ENCODE measurements around the gene TMEM215.

GRCh38 chr9:32801530-32801929, 18.2 kb downstream of the TMEM215 start:
- TF ChIP-seq CTCF (IDR thresholded peaks at IDR 0.05) (no peak), POLR2A (IDR thresholded peaks at IDR 0.05) (no peak)
